Measurements from ENCODE around the gene DMGDH. TPM values are rescaled to one million over a fixed set of nuclear protein-coding genes. Genes with fewer than 3 reads are reported as not detected.

DMGDH gene
- total and polyA plus RNA-seq, 2 of the 4 experiments (the other 2 are of a cell fraction), result 0.18 TPM; not detected in 1

DNA sequence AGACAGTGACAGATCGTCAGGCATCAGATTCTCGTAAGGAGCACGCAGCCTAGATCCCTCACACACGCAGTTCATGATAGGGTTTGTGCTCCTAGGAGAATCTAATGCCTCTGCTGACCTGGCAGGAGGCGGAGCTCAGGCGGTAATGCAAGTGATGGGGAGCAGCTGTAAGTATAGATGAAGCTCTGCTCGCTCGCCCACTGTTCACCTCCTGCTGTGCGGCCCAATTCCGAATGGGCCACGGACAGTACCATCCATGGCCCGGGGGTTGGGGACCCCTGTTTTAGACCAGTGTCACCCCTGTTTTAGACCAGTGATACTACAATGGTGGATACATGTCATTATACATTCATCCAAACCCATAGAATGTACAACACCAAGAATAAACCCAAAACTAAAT is 80.4 kb downstream of the DMGDH start:
- H3K18ac ChIP-seq (ENCODE audit: low read depth, low read length), result no peak overlapping the region
- no peaks in the 10 kb centered on the region for H3K27me3 ChIP-seq (ENCODE audit: control insufficient read depth, insufficient read depth, low read length)
- no peak overlapping the region for H2BK20ac ChIP-seq (ENCODE audit: low read depth, low read length)
- H4K8ac ChIP-seq (ENCODE audit: low read depth in 2 of 2, low read length in 2 of 2), result no peak overlapping the region
- peaks cover 3% of the 10 kb centered on the region for H3K4me1 ChIP-seq (ENCODE audit: control insufficient read depth, insufficient read depth, low read length)
- no peak for TF ChIP-seq FOS (IDR thresholded peaks at IDR 0.05; ENCODE audit: low read depth, low read length)
- TF ChIP-seq, protein P1, sequence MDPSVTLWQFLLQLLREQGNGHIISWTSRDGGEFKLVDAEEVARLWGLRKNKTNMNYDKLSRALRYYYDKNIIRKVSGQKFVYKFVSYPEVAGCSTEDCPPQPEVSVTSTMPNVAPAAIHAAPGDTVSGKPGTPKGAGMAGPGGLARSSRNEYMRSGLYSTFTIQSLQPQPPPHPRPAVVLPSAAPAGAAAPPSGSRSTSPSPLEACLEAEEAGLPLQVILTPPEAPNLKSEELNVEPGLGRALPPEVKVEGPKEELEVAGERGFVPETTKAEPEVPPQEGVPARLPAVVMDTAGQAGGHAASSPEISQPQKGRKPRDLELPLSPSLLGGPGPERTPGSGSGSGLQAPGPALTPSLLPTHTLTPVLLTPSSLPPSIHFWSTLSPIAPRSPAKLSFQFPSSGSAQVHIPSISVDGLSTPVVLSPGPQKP (IDR thresholded peaks at IDR 0.05; ENCODE audit: borderline replicate concordance, low read depth, low read length), result no peak
- TF ChIP-seq SMC3 (IDR thresholded peaks at IDR 0.05; ENCODE audit: low read depth, low read length), result no peak
- TF ChIP-seq POLR2A (IDR thresholded peaks at IDR 0.05; ENCODE audit: low read depth, low read length), result no peak
- TF ChIP-seq CEBPB (IDR thresholded peaks at IDR 0.05; ENCODE audit: low read depth, low read length), result no peak
- no peak for TF ChIP-seq RAD21 (IDR thresholded peaks at IDR 0.05; ENCODE audit: low read length)
- TF ChIP-seq BHLHE40 (IDR thresholded peaks at IDR 0.05; ENCODE audit: low read depth, low read length), result no peak
- no peak for TF ChIP-seq CHD1 (IDR thresholded peaks at IDR 0.05; ENCODE audit: low read depth, low read length)
- no peak for TF ChIP-seq RFX5 (IDR thresholded peaks at IDR 0.05; ENCODE audit: low read depth, low read length)
- TF ChIP-seq, protein P2, sequence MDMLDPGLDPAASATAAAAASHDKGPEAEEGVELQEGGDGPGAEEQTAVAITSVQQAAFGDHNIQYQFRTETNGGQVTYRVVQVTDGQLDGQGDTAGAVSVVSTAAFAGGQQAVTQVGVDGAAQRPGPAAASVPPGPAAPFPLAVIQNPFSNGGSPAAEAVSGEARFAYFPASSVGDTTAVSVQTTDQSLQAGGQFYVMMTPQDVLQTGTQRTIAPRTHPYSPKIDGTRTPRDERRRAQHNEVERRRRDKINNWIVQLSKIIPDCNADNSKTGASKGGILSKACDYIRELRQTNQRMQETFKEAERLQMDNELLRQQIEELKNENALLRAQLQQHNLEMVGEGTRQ (IDR thresholded peaks at IDR 0.05; ENCODE audit: low read depth, low read length), result no peak
- no peak for TF ChIP-seq MAFK (IDR thresholded peaks at IDR 0.05; ENCODE audit: low read depth, low read length)
- no peak for TF ChIP-seq RCOR1 (IDR thresholded peaks at IDR 0.05; ENCODE audit: insufficient replicate concordance, low read length)
- no peak for TF ChIP-seq MXI1 (IDR thresholded peaks at IDR 0.05; ENCODE audit: borderline replicate concordance, low read depth, low read length)
- ChIA-PET CTCF (no interaction called here), POLR2A (ENCODE audit: unreplicated experiment) (no interaction called here)
- no peak overlapping the region for H2AK9ac ChIP-seq (replicated peaks; ENCODE audit: low read depth, low read length, poor library complexity)
- no peak overlapping the region for H3K4me2 ChIP-seq (ENCODE audit: low read depth, low read length)
- H2BK120ac ChIP-seq (ENCODE audit: low read depth, low read length), result no peak overlapping the region
- H3K23ac ChIP-seq (ENCODE audit: low read depth, low read length), result no peak overlapping the region
- H2AK5ac ChIP-seq (ENCODE audit: low read depth, low read length), result peak overlapping the region; percentile 56; the same call in 1 of the 2 replicates
- no peak overlapping the region for H3K56ac ChIP-seq (ENCODE audit: extremely low read depth, insufficient read depth, low read length)
- H3K27ac ChIP-seq (ENCODE audit: insufficient read depth, low read length), result no peak overlapping the region
- no peaks in the 10 kb centered on the region for H3K9me1 ChIP-seq (ENCODE audit: insufficient read depth, low read length)
- intact Hi-C loops (cut with micrococcal nuclease) (loop anchor here (10.0 kb wide), 1 partner anchor 1684 kb away; no protein-coding TSS in a partner anchor), in situ Hi-C loops (cut with MboI; ENCODE audit: low sequenced_read_pairs) (no loop called here), dilution Hi-C loops (cut with HindIII; ENCODE audit: low sequenced_read_pairs, unreplicated experiment) (no loop called here)
- no peak overlapping the region for H2BK15ac ChIP-seq (ENCODE audit: low read depth, low read length)
- ATAC-seq (ENCODE audit: low read depth) (no peak), DNase-seq (no peak)
- no peak overlapping the region for H2AFZ ChIP-seq (replicated peaks; ENCODE audit: low read length, poor library complexity)
- H2BK5ac ChIP-seq (ENCODE audit: low read depth, low read length, poor library complexity, severe bottlenecking), result no peak overlapping the region
- 95% methylated on average over 4 of the region's 12 CpGs; no CpG with 5 or more reads in 1 of the 2 experiments for WGBS, 2 experiments (ENCODE audit: extremely low coverage in 2 of 2, insufficient read length in 1 of 2)
- H3K9me3 ChIP-seq (ENCODE audit: control insufficient read depth, insufficient read depth, low read length), result no peaks in the 10 kb centered on the region
- no peaks in the 10 kb centered on the region for H4K20me1 ChIP-seq (ENCODE audit: insufficient read depth, low read length)
- peaks cover 0 to 13% of the 10 kb centered on the region in 2 experiments; a peak in 2 of 4 replicates for H3K79me1 ChIP-seq (ENCODE audit: low read depth in 1 of 2, low read length in 2 of 2)
- H4K91ac ChIP-seq (ENCODE audit: insufficient read depth, low read depth, low read length), result no peak overlapping the region
- H3K14ac ChIP-seq (replicated peaks; ENCODE audit: low read depth, low read length), result no peak overlapping the region
- H3K4ac ChIP-seq (ENCODE audit: low read depth, low read length), result no peak overlapping the region
- H3K9ac ChIP-seq (ENCODE audit: low read depth, low read length), result no peak overlapping the region
- no peaks in the 10 kb centered on the region for H3K36me3 ChIP-seq (ENCODE audit: control insufficient read depth, insufficient read depth, low read length)
- no peak overlapping the region for H3K4me3 ChIP-seq (ENCODE audit: insufficient read depth, low read depth, low read length)
- no TSS peak for BruUV-seq (replicated peaks)
- H4K5ac ChIP-seq (ENCODE audit: low read depth, low read length), result no peak overlapping the region
